Progenitor cell of endocrine pancreas (in vitro differentiated cells): ENCODE data around the gene PAFAH1B1. TPM values are rescaled to one million over a fixed set of nuclear protein-coding genes. Genes with fewer than 3 reads are reported as not detected.
A peak's percentile ranks its signal among the peaks of the same experiment; 100 is the strongest.

Source experiments
- DNase-seq: peaks from one replicate; pipeline ENCODE4 v3.0.0; 2021; ENCODE audit warnings: low spot score; ENCODE audit not compliant: unreplicated experiment
- H3K27ac Mint-ChIP-seq: 2 replicates; pipeline ENCODE4 v1.8.0; 2021; ENCODE audit warnings: mild to moderate bottlenecking, moderate library complexity, mixed read lengths
- H3K27me3 Mint-ChIP-seq: 2 replicates; pipeline ENCODE4 v1.8.0; 2021; ENCODE audit warnings: mixed read lengths
- H3K36me3 Mint-ChIP-seq: 2 replicates; pipeline ENCODE4 v1.8.0; 2022; ENCODE audit warnings: mixed read lengths; ENCODE audit not compliant: insufficient read depth
- H3K4me1 Mint-ChIP-seq: 2 replicates; pipeline ENCODE4 v1.8.0; 2021; ENCODE audit warnings: low read depth, mixed read lengths
- H3K4me3 Mint-ChIP-seq: 2 replicates; pipeline ENCODE4 v1.8.0; 2021; ENCODE audit warnings: low read depth, mild to moderate bottlenecking, moderate library complexity, mixed read lengths
- H3K9me3 Mint-ChIP-seq: 2 replicates; pipeline ENCODE4 v1.8.0; 2021; ENCODE audit warnings: low read depth, mixed read lengths
- CTCF ChIP-seq: fragments of 200-600 bp; sonication (generic); IDR thresholded peaks from one replicate; pipeline ENCODE4 v1.5.0; 2021; ENCODE audit warnings: antibody characterized with exemption, mild to moderate bottlenecking; ENCODE audit not compliant: unreplicated experiment
- total RNA-seq: library from RNA; stranded (reverse); gene quantifications from 2 replicates; pipeline ENCODE4 v1.2.1, GENCODE V29; 2021

The PAFAH1B1 gene
- total RNA-seq, 1 donor from 2014 or later: 140 TPM

- H3K27ac Mint-ChIP-seq: no peak overlapping the region
- peaks cover 3% of the 10 kb centered on the region for H3K27me3 Mint-ChIP-seq
- H3K4me3 Mint-ChIP-seq: no peak overlapping the region
- peaks cover 2% of the 10 kb centered on the region for H3K36me3 Mint-ChIP-seq
- no peak for TF ChIP-seq CTCF
- no peaks in the 10 kb centered on the region for H3K9me3 Mint-ChIP-seq
- DNase-seq: no peak
- peaks cover 15% of the 10 kb centered on the region for H3K4me1 Mint-ChIP-seq
Measured at GRCh38 chr17:2705263-2705662, 111.8 kb downstream of the PAFAH1B1 start.

- H3K36me3 Mint-ChIP-seq: peaks cover 2% of the 10 kb centered on the region
- H3K4me3 Mint-ChIP-seq: no peak overlapping the region
- H3K4me1 Mint-ChIP-seq: peaks cover 19% of the 10 kb centered on the region
- H3K9me3 Mint-ChIP-seq: no peaks in the 10 kb centered on the region
- no peak for DNase-seq
- H3K27ac Mint-ChIP-seq: no peak overlapping the region
- peaks cover 6% of the 10 kb centered on the region for H3K27me3 Mint-ChIP-seq
- TF ChIP-seq CTCF: no peak
Measured at GRCh38 chr17:2705888-2706795, 112.7 kb downstream of the PAFAH1B1 start.

GRCh38 chr17:2706911-2707510 lies 113.6 kb downstream of the PAFAH1B1 start:
- Mint-ChIP-seq H3K36me3 (peaks cover 2% of the 10 kb centered on the region), H3K27ac (no peak overlapping the region), H3K4me3 (no peak overlapping the region), H3K4me1 (peaks cover 21% of the 10 kb centered on the region), H3K9me3 (no peaks in the 10 kb centered on the region), H3K27me3 (peaks cover 6% of the 10 kb centered on the region)
- no peak for TF ChIP-seq CTCF
- no peak for DNase-seq

GRCh38 chr17:2707721-2708584 lies 114.5 kb downstream of the PAFAH1B1 start:
- peak; percentile 52 for TF ChIP-seq CTCF
- Mint-ChIP-seq H3K9me3 (no peaks in the 10 kb centered on the region), H3K4me1 (peaks cover 24% of the 10 kb centered on the region), H3K27me3 (peaks cover 6% of the 10 kb centered on the region), H3K4me3 (no peak overlapping the region), H3K27ac (no peak overlapping the region), H3K36me3 (no peaks in the 10 kb centered on the region)
- no peak for DNase-seq
